IMR-90 (cell line): ENCODE measurements around the gene DENND1A. TPM values are rescaled to one million over a fixed set of nuclear protein-coding genes. Genes with fewer than 3 reads are reported as not detected.
"Not testable (repeated sequence)": the region's sequence is repeated elsewhere in the genome, so short reads cannot be mapped to it uniquely, and the experiment has no call there.

Source experiments
- ATAC-seq: fragments of 200-7000 bp; cut with Tn5 transposase; 2 replicates; pipeline ENCODE4 v1.9.1; 2020; ENCODE audit warnings: low read depth, mild to moderate bottlenecking, moderate library complexity
- BruUV-seq: library from RNA; stranded (reverse); fragments of 400-500 nt; replicated peaks from 2 replicates; lab custom pipeline; 2021; lab: Mats Ljungman, UMichigan
- CTCF ChIA-PET: fragments of 300-600 bp; formaldehyde crosslinking; extraction: SDS; loops from one replicate; lab custom pipeline; 2021; ENCODE audit warnings: antibody characterized with exemption; lab: Yijun Ruan, JAX
- POLR2A ChIA-PET: fragments of 300-600 bp; sonication (Branson Sonifier 250); formaldehyde crosslinking; loops from one replicate; lab custom pipeline; 2022; ENCODE audit warnings: antibody characterized with exemption; ENCODE audit not compliant: unreplicated experiment; lab: Charles Lee
- DNase-seq: peaks from one replicate; pipeline ENCODE4 v3.0.0; 2013
- H2AFZ ChIP-seq: replicated peaks from 2 replicates; pipeline ENCODE3; 2013; ENCODE audit warnings: low read length, mild to moderate bottlenecking; ENCODE audit not compliant: poor library complexity
- H2AK5ac ChIP-seq: 2 replicates; pipeline ENCODE4 v1.6.1; 2013; ENCODE audit warnings: low read depth, low read length, inconsistent platforms
- H2AK9ac ChIP-seq: replicated peaks from 2 replicates; pipeline ENCODE3; 2013; ENCODE audit warnings: mild to moderate bottlenecking, low read depth, low read length, moderate library complexity; ENCODE audit not compliant: poor library complexity
- H2BK120ac ChIP-seq: 2 replicates; pipeline ENCODE4 v1.6.1; 2013; ENCODE audit warnings: low read depth, low read length, inconsistent platforms
- H2BK15ac ChIP-seq: 3 replicates; pipeline ENCODE4 v1.6.1; 2013; ENCODE audit warnings: low read depth, low read length, inconsistent platforms
- H2BK20ac ChIP-seq: 2 replicates; pipeline ENCODE4 v1.6.1; 2013; ENCODE audit warnings: low read depth, mild to moderate bottlenecking, inconsistent platforms, low read length, moderate library complexity
- H2BK5ac ChIP-seq: 2 replicates; pipeline ENCODE4 v1.6.1; 2013; ENCODE audit warnings: mild to moderate bottlenecking, low read depth, low read length, inconsistent platforms; ENCODE audit not compliant: poor library complexity, severe bottlenecking
- H3K14ac ChIP-seq: replicated peaks from 2 replicates; pipeline ENCODE4 v1.6.1; 2013; ENCODE audit warnings: low read depth, low read length, inconsistent platforms
- H3K18ac ChIP-seq: 2 replicates; pipeline ENCODE4 v1.6.1; 2013; ENCODE audit warnings: low read depth, low read length, control low read depth
- H3K23ac ChIP-seq: 2 replicates; pipeline ENCODE4 v1.6.1; 2013; ENCODE audit warnings: low read depth, low read length, inconsistent platforms
- H3K27ac ChIP-seq: 2 replicates; pipeline ENCODE4 v1.5.1; 2013; ENCODE audit warnings: mild to moderate bottlenecking, control low read depth, low read length; ENCODE audit not compliant: insufficient read depth
- H3K27me3 ChIP-seq: 2 replicates; pipeline ENCODE4 v1.6.1; 2013; ENCODE audit warnings: low read length; ENCODE audit not compliant: control insufficient read depth, insufficient read depth
- H3K36me3 ChIP-seq: 2 replicates; pipeline ENCODE4 v1.6.1; 2013; ENCODE audit warnings: low read length, mixed read lengths; ENCODE audit not compliant: control insufficient read depth, insufficient read depth
- H3K4ac ChIP-seq: 2 replicates; pipeline ENCODE4 v1.6.1; 2013; ENCODE audit warnings: low read depth, low read length, inconsistent platforms
- H3K4me1 ChIP-seq: 2 replicates; pipeline ENCODE4 v1.6.1; 2013; ENCODE audit warnings: low read length, mixed read lengths; ENCODE audit not compliant: control insufficient read depth, insufficient read depth
- H3K4me2 ChIP-seq: 2 replicates; pipeline ENCODE4 v1.6.1; 2013; ENCODE audit warnings: low read depth, mild to moderate bottlenecking, control low read depth, low read length, moderate library complexity
- H3K4me3 ChIP-seq: 2 replicates; pipeline ENCODE4 v1.5.1; 2013; ENCODE audit warnings: low read depth, mild to moderate bottlenecking, control low read depth, low read length, moderate library complexity; ENCODE audit not compliant: insufficient read depth
- H3K56ac ChIP-seq: 2 replicates; pipeline ENCODE4 v1.6.1; 2013; ENCODE audit warnings: low read length, inconsistent platforms; ENCODE audit not compliant: insufficient read depth; ENCODE audit errors: extremely low read depth
- H3K79me1 ChIP-seq, 2 experiments: 2 replicates each; pipeline ENCODE4 v1.6.1; 2013; ENCODE audit warnings: low read length in 2 of 2, inconsistent platforms in 1 of 2, low read depth in 1 of 2
- H3K9ac ChIP-seq: 2 replicates; pipeline ENCODE4 v1.6.1; 2013; ENCODE audit warnings: low read depth, low read length, control low read depth
- H3K9me1 ChIP-seq: 2 replicates; pipeline ENCODE4 v1.6.1; 2013; ENCODE audit warnings: low read length, inconsistent platforms; ENCODE audit not compliant: insufficient read depth
- H3K9me3 ChIP-seq: 2 replicates; pipeline ENCODE4 v1.6.1; 2013; ENCODE audit warnings: low read length; ENCODE audit not compliant: control insufficient read depth, insufficient read depth
- H4K20me1 ChIP-seq: 2 replicates; pipeline ENCODE4 v1.6.1; 2013; ENCODE audit warnings: low read length, inconsistent platforms; ENCODE audit not compliant: insufficient read depth
- H4K5ac ChIP-seq: 2 replicates; pipeline ENCODE4 v1.6.1; 2013; ENCODE audit warnings: mild to moderate bottlenecking, low read depth, low read length, control low read depth
- H4K8ac ChIP-seq, 2 experiments: 2 replicates each; pipeline ENCODE4 v1.6.1; 2013; ENCODE audit warnings: low read depth in 2 of 2, low read length in 2 of 2, control low read depth in 1 of 2, inconsistent platforms in 1 of 2
- H4K91ac ChIP-seq: 2 replicates; pipeline ENCODE4 v1.6.1; 2013; ENCODE audit warnings: low read depth, low read length, inconsistent platforms; ENCODE audit not compliant: insufficient read depth
- WGBS, 2 experiments: methylation state at CpG; one replicate each; pipeline versions ENCODE4 v1.1.5 to v1.1.7; 2013; ENCODE audit warnings: missing lambda C conversion rate in 2 of 2; ENCODE audit not compliant: insufficient read length in 1 of 2; ENCODE audit errors: extremely low coverage in 2 of 2; 5-methylcytosine and 5-hydroxymethylcytosine counted together
- dilution Hi-C: fragments of 300-500 bp; cut with HindIII; formaldehyde crosslinking; loops from one replicate; pipeline ENCODE4 v1.14.3; 2018; ENCODE audit warnings: low sequenced_read_pairs; ENCODE audit not compliant: unreplicated experiment
- in situ Hi-C: fragments of 300-500 bp; cut with MboI; formaldehyde crosslinking; loops from 3 replicates; pipeline ENCODE4 v1.14.3; 2019; ENCODE audit warnings: low sequenced_read_pairs, inconsistent platforms, mixed read lengths
- intact Hi-C: fragments of 100-400 bp; cut with micrococcal nuclease; formaldehyde crosslinking; loops from 2 replicates; pipeline ENCODE4 v1.10.0; 2022
- polyA plus RNA-seq, 3 experiments: library from polyadenylated mRNA; depleted of rRNA; stranded (reverse); fragments of >200 nt; gene quantifications; 2 replicates each; pipeline ENCODE4 v1.2.3, GENCODE V29; 2012; ENCODE audit warnings: low replicate concordance in 1 of 3
- total RNA-seq: library from RNA; depleted of rRNA; stranded (reverse); fragments of >200 nt; gene quantifications from 2 replicates; pipeline ENCODE4 v1.2.3, GENCODE V29; 2012
- TF ChIP-seq, protein P1 (sequence below): fragments of 150-350 bp; IDR thresholded peaks from 2 replicates; pipeline ENCODE4 v1.6.1; 2017; ENCODE audit warnings: mild to moderate bottlenecking, antibody characterized with exemption, low read length, low read depth

Gene DENND1A
- total and polyA plus RNA-seq, 2 of the 4 experiments (the other 2 are of a cell fraction) = 21.4 to 27.6 TPM

DNA sequence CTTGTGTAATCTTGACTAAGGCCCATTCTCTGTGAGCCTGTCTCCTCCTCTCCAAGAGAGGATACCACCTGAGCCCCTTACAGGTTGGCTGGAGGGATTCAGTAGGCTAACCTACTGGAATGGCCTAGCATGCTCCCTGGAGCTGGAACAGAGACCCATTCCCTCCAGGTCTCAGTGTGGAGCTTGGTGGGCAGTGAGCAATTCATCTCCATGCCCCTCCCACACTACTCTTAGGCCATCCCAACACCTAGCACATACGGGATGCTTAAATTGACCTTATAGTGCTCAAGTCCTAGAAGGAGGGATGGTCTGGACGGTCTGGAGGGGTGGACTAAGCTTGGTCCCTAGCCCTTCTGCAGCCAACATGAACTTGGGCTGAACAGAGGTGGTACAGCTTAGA, 498.3 kb downstream of the DENND1A start (continued):
- TF ChIP-seq, protein P1, sequence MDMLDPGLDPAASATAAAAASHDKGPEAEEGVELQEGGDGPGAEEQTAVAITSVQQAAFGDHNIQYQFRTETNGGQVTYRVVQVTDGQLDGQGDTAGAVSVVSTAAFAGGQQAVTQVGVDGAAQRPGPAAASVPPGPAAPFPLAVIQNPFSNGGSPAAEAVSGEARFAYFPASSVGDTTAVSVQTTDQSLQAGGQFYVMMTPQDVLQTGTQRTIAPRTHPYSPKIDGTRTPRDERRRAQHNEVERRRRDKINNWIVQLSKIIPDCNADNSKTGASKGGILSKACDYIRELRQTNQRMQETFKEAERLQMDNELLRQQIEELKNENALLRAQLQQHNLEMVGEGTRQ = no peak

DNA sequence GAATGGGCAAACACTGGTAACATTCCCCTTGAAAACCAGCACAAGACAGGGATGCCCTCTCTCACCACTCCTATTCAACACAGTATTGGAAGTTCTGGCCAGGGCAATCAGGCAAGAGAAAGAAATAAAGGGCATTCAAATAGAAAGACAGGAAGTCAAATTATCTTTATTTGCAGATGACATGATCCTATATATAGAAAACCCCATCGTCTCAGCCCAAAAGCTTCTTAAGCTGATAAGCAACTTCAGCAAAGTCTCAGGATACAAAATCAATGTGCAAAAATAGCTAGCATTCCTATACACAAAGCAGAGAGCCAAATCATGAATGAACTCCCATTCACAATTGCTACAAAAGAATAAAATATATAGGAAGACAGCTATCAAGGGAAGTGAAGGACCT, 501.5 kb downstream of the DENND1A start:
- DNase-seq, H3K9ac ChIP-seq, H3K9me1 ChIP-seq, H3K18ac ChIP-seq, H4K8ac ChIP-seq, POLR2A ChIA-PET, H3K27ac ChIP-seq, ATAC-seq, intact Hi-C loops, H3K4me1 ChIP-seq, H2BK20ac ChIP-seq, dilution Hi-C loops, in situ Hi-C loops, H3K9me3 ChIP-seq, H3K79me1 ChIP-seq, H3K23ac ChIP-seq, H3K36me3 ChIP-seq, H3K56ac ChIP-seq, H4K91ac ChIP-seq, CTCF ChIA-PET, H3K14ac ChIP-seq, BruUV-seq, H2AK9ac ChIP-seq, H3K27me3 ChIP-seq, H2BK120ac ChIP-seq, H3K4me3 ChIP-seq, H3K4me2 ChIP-seq, H2BK5ac ChIP-seq, H2AK5ac ChIP-seq, H2BK15ac ChIP-seq, H2AFZ ChIP-seq, H4K20me1 ChIP-seq, H3K4ac ChIP-seq, H4K5ac ChIP-seq: not testable (repeated sequence)
- WGBS, 2 experiments = no CpG with 5 or more reads among the region's 1 CpG
